Measurements from ENCODE around the gene ZSWIM4.

ZSWIM4 gene

GRCh38 chr19:13757805-13758772 is 37.2 kb upstream of the ZSWIM4 start:
- DNase-seq (ENCODE audit: low spot score) = no peak
- no peak for TF ChIP-seq CTCF (IDR thresholded peaks at IDR 0.05; ENCODE audit: borderline replicate concordance, control extremely low read depth, extremely low read depth, insufficient read depth, missing control alignments)
- in situ Hi-C loops (cut with MboI; ENCODE audit: low sequenced_read_pairs, unreplicated experiment) = no loop called here

- DNase-seq (ENCODE audit: low spot score) = no peak
- no peak for TF ChIP-seq CTCF (IDR thresholded peaks at IDR 0.05; ENCODE audit: borderline replicate concordance, control extremely low read depth, extremely low read depth, insufficient read depth, missing control alignments)
- in situ Hi-C loops (cut with MboI; ENCODE audit: low sequenced_read_pairs, unreplicated experiment) = no loop called here
Measured at GRCh38 chr19:13758795-13759194, 36.4 kb upstream of the ZSWIM4 start.

GRCh38 chr19:13761423-13761822 is 33.8 kb upstream of the ZSWIM4 start:
- in situ Hi-C loops (cut with MboI; ENCODE audit: low sequenced_read_pairs, unreplicated experiment) = no loop called here
- TF ChIP-seq CTCF (IDR thresholded peaks at IDR 0.05; ENCODE audit: borderline replicate concordance, control extremely low read depth, extremely low read depth, insufficient read depth, missing control alignments) = no peak
- DNase-seq (ENCODE audit: low spot score) = no peak

GRCh38 chr19:13762635-13763235 is 32.5 kb upstream of the ZSWIM4 start:
- TF ChIP-seq CTCF (IDR thresholded peaks at IDR 0.05; ENCODE audit: borderline replicate concordance, control extremely low read depth, extremely low read depth, insufficient read depth, missing control alignments) = no peak
- no peak for DNase-seq (ENCODE audit: low spot score)
- in situ Hi-C loops (cut with MboI; ENCODE audit: low sequenced_read_pairs, unreplicated experiment) = no loop called here

GRCh38 chr19:13763265-13763664 is 32.0 kb upstream of the ZSWIM4 start:
- TF ChIP-seq CTCF (IDR thresholded peaks at IDR 0.05; ENCODE audit: borderline replicate concordance, control extremely low read depth, extremely low read depth, insufficient read depth, missing control alignments) = no peak
- in situ Hi-C loops (cut with MboI; ENCODE audit: low sequenced_read_pairs, unreplicated experiment) = no loop called here
- no peak for DNase-seq (ENCODE audit: low spot score)

- DNase-seq (ENCODE audit: low spot score) = peak; percentile 94
Measured at GRCh38 chr19:13764101-13764807, 31.0 kb upstream of the ZSWIM4 start, which contains the start of gene MRI1. TSS of gene MRI1 (plus strand) at chr19:13764522. CDS start at chr19:13764589, 67 bp downstream.

More at GRCh38 chr19:13764101-13764807, 31.0 kb upstream of the ZSWIM4 start, which contains the start of gene MRI1:
- in situ Hi-C loops (cut with MboI; ENCODE audit: low sequenced_read_pairs, unreplicated experiment) = no loop called here
- TF ChIP-seq CTCF (IDR thresholded peaks at IDR 0.05; ENCODE audit: borderline replicate concordance, control extremely low read depth, extremely low read depth, insufficient read depth, missing control alignments) = no peak

All from GM13976 (cell line).